Ovary (tissue), 9 donors: ENCODE results near the gene PIGH. TPM values are rescaled to one million over a fixed set of nuclear protein-coding genes. Genes with fewer than 3 reads are reported as not detected.

Experiments used
- DNase-seq, 5 donors: peaks; one replicate each; pipeline ENCODE4 v3.0.0-alpha.2; 2019 to 2020
- H3K27ac ChIP-seq, 2 donors: fragments of 200-600 bp; one replicate each; pipeline versions ENCODE4 v1.5.1 to v1.8.0; 2019 to 2022
- H3K27me3 ChIP-seq: fragments of 200-600 bp; one replicate; pipeline ENCODE4 v1.8.0; 2022
- H3K36me3 ChIP-seq: fragments of 200-600 bp; sonication (generic); one replicate; pipeline ENCODE4 v1.5.1; 2019
- H3K4me1 ChIP-seq: one replicate; pipeline ENCODE4 v1.8.1; 2013; ENCODE audit warnings: mild to moderate bottlenecking, moderate library complexity; ENCODE audit not compliant: insufficient read depth
- H3K4me3 ChIP-seq: fragments of 200-600 bp; sonication (generic); one replicate; pipeline ENCODE4 v1.5.1; 2017
- H3K9me3 ChIP-seq, 2 donors: fragments of 200-600 bp in 1 of 2; sonication (generic) in 1 of 2; one replicate each; pipeline versions ENCODE4 v1.5.1 to v1.8.1; 2013 to 2019; ENCODE audit warnings: mild to moderate bottlenecking in 1 of 2, moderate library complexity in 1 of 2
- CTCF ChIP-seq, 3 donors: fragments of 450-650 bp in 2 of 3; fragments of 200-600 bp in 1 of 3; IDR thresholded peaks; one replicate each; pipeline versions ENCODE4 v1.5.1 to v1.8.0; 2016 to 2022; ENCODE audit warnings: antibody characterized with exemption in 3 of 3, mild to moderate bottlenecking in 1 of 3
- EP300 ChIP-seq: sonication (generic); formaldehyde crosslinking; IDR thresholded peaks from one replicate; pipeline ENCODE4 v1.6.1; 2017; ENCODE audit warnings: antibody characterized with exemption
- POLR2A ChIP-seq: fragments of 450-650 bp; IDR thresholded peaks from one replicate; pipeline ENCODE4 v1.6.1; 2017; ENCODE audit warnings: antibody characterized with exemption, mild to moderate bottlenecking, moderate library complexity
- WGBS, 3 donors: extraction: QIAGEN DNeasy Blood & Tissue Kit in 1 of 3; methylation state at CpG; one replicate each; pipeline versions ENCODE4 v1.1.5 to v1.1.7; 2013 to 2017; 5-methylcytosine and 5-hydroxymethylcytosine counted together
- intact Hi-C, 4 donors: fragments of 100-400 bp; cut with DNase I; formaldehyde crosslinking; loops; one replicate each; pipeline versions ENCODE4 v1.11.0 to v1.15.1; 2022 to 2023
- polyA plus RNA-seq, 2 donors: library from polyadenylated mRNA; stranded (reverse); fragments of 200-250 nt in 1 of 2; fragments of 350-450 nt in 1 of 2; fragmentation: Illumina TruSeq in 1 of 2; extraction: RNeasy Lipid Tissue Mini Kit (QIAGEN cat#74804) in 1 of 2; gene quantifications; one replicate each; pipeline ENCODE4 v1.2.3, GENCODE V29; 2013 to 2014
- total RNA-seq, 7 donors: library from RNA; depleted of rRNA in 2 of 7; stranded (reverse); fragments of >200 nt in 2 of 7; fragmentation: NEBNext Ultra II Directional in 3 of 7; extraction: Animal tissue kit (Norgen Biotek cat#: 25700) in 3 of 7; gene quantifications; one replicate each; pipeline versions ENCODE4 v1.1.0 to v1.2.4, GENCODE V29; 2016 to 2023
- donor health status: DM: no; HTN: no; CAD: no; lungs with moderate emphysema.
- donor health status: DM: no; HTN: no; CAD: no.
- donor health status: Bipolar disorder and iron deficiency.
- donor health status: DM: yes; HTN: yes; CAD: no.
- donor health status: DM: no; HTN: no; CAD: no.
- donor health status: DM: yes; HTN: yes; CAD: no.

The PIGH gene
- total and polyA plus RNA-seq, 9 donors: 21.9 to 35.2 (median 30.2) TPM

DNA sequence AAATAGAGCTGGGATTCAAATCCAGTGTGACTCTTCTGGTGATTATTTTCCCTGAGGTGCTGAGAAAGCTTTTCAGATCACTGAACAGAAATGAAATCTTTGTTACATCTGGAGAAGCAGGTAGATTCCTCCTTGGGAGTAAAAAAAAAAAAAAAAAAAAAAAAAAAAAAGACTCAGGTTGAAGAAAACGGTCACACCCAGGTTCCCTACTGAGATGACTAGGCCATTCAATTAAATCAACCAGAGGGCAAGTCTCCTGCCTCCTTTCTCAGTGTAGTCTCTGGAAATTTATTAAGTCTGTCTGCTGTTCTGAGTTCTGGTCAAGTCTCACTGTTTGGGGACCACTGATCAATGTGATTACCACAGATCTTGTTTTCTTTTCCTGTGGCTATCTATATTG lies 43.6 kb upstream of the PIGH start:
- DNase-seq: no peak
- no peak for TF ChIP-seq EP300
- TF ChIP-seq CTCF (IDR thresholded peaks at IDR 0.05): no peak
- no peak for TF ChIP-seq POLR2A
- H3K27me3 ChIP-seq: no peaks in the 10 kb centered on the region
- H3K36me3 ChIP-seq: no peaks in the 10 kb centered on the region
- no peak overlapping the region for H3K27ac ChIP-seq
- H3K4me1 ChIP-seq: no peaks in the 10 kb centered on the region
- intact Hi-C loops: no loop called here
- 57 to 84% (median 77%) methylated on average over 1 of the region's 1 CpG for WGBS, 3 donors
- H3K4me3 ChIP-seq: no peak overlapping the region
- H3K9me3 ChIP-seq: no peaks in the 10 kb centered on the region

GRCh38 chr14:67641902-67642749 lies 42.1 kb upstream of the PIGH start:
- intact Hi-C loops: no loop called here
- TF ChIP-seq CTCF (IDR thresholded peaks at IDR 0.05) (no peak), EP300 (no peak), POLR2A (no peak)
- WGBS, 3 donors: 83 to 92% (median 89%) methylated on average over 5 of the region's 5 CpGs

DNA sequence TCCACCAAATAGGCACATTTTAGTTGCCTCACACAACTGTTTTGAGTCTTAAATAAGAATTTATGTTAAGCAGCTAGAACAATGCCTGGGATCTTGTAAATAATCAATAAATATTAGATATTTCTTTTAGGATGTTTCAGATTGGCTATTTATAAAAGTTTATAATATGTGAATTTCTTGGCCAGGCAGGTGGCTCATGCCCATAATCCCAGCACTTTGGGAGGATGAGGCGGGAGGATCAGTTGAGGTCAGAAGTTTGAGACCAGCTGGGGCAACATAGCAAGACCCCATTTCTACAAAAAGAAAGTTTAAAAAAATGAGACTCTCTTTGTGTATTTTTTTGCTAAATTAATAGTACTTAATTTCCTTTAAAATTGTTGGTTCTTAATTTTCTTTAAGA lies 41.4 kb upstream of the PIGH start:
- H3K36me3 ChIP-seq: no peaks in the 10 kb centered on the region
- TF ChIP-seq CTCF (IDR thresholded peaks at IDR 0.05): no peak
- H3K4me3 ChIP-seq: no peak overlapping the region
- 89 to 98% (median 96%) methylated on average over 1 of the region's 1 CpG for WGBS, 3 donors
- no peak for DNase-seq
- H3K4me1 ChIP-seq: no peaks in the 10 kb centered on the region
- intact Hi-C loops: no loop called here
- H3K9me3 ChIP-seq: no peaks in the 10 kb centered on the region
- no peak overlapping the region for H3K27ac ChIP-seq
- H3K27me3 ChIP-seq: no peaks in the 10 kb centered on the region

More at GRCh38 chr14:67641902-67642749, 42.1 kb upstream of the PIGH start:
- no peak for DNase-seq
- Histone ChIP-seq H3K4me1 (no peaks in the 10 kb centered on the region), H3K9me3 (no peaks in the 10 kb centered on the region), H3K27me3 (no peaks in the 10 kb centered on the region), H3K36me3 (no peaks in the 10 kb centered on the region), H3K27ac (no peak overlapping the region), H3K4me3 (no peak overlapping the region)

DNA sequence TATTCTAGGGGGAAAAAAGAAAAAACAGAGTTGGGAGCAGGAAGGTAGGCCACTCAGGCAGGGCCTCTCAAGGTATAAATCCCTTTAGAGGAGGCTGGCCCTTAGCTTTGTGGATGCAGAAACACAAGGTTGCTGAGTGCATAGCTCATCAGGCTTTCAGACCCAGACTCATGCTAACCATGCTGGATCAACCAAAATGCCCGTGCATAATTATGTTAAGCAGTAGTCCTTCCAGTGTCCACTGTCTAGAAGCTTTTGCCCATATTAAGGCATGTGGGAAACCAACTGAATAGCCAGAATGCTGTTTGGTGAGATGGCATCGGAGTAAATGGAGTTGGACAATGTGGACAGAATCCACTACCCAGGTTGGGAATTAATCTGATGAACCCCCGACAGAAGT lies 38.6 kb upstream of the PIGH start:
- Histone ChIP-seq H3K36me3 (no peaks in the 10 kb centered on the region), H3K9me3 (no peaks in the 10 kb centered on the region), H3K27me3 (no peaks in the 10 kb centered on the region), H3K27ac (no peak overlapping the region), H3K4me1 (no peaks in the 10 kb centered on the region), H3K4me3 (no peak overlapping the region)
- TF ChIP-seq EP300 (no peak), POLR2A (no peak), CTCF (IDR thresholded peaks at IDR 0.05) (no peak)
- intact Hi-C loops: no loop called here
- DNase-seq: no peak
- WGBS, 3 donors: 84 to 95% (median 85%) methylated on average over 3 of the region's 3 CpGs
